HuH-7.5 (cell line): Measurements from ENCODE around the gene DUSP23.

ENCODE experiments used
- DNase-seq: peaks from one replicate; pipeline ENCODE4 v3.0.0; 2011; ENCODE audit warnings: low spot score

The DUSP23 gene

GRCh38 chr1:159786465-159786864, 5.7 kb downstream of the DUSP23 start:
- DNase-seq: no peak

DNA sequence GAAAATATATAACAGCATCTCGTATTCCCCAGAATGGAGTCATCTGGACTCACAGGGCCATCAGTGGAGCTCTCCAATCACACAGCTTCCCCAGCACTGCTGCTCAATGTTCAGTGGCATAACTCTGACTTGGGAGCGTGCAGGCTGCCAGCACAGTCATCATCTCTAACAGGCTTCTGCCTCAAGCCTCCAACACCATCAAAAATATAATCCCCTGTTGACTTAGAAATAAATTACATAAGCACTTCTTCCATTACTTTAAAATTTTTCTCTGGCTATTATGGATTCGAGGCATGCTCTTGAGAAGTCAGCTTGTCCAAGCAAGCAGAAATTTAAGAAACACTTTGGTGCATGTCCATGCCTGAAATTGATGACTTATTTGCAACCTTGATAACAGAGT, 6.2 kb downstream of the DUSP23 start:
- no peak for DNase-seq

DNA sequence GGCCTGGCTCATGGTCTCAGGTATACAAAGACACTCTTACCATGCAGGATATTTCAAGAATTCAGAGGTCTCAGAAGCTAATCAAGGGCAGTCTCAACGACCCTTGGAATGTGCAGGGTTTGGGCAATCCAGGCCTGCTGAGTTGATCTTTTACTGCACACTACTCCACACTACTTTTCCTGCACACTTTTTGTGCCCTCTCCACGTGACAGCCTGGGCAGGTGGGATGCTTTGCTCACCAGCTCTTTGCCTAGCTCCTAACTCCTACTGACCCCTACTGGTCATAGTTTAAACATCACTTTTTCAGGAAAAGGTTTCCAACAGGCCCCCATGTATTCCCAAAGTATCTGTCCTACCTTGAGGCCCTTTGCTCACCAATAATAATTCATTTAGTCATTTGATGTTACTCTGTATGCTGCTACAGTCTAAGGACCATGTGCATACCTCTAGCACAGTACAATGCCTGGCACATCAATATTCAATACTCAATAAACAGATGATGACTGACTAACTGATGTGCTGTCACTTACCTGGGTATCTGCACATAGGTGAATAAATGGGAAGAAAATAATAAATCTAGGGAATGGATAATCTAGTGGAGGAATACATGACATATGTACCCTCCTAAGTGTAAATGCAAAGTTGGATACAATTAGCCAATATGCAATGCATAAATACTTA, 9.6 kb downstream of the DUSP23 start:
- peak; percentile 19 for DNase-seq

DNA sequence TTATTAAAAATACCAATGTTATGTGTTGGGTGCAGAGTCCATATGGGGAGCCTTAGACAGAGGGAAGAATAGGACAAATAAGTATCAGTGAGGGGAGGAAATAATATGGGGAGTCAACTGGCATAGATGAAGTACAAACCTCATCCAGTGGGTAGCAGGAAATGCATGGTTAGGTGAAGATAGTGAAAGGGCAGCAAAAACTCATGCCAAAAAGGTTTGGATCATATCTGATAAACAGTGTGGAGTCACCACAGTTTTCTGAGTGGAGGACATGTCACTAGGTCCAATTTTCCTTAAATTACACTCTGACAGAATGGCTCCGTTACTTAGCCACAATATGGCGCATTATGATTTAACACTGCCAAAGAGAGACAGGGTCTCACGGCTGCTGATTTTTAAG, 10.3 kb downstream of the DUSP23 start:
- no peak for DNase-seq

GRCh38 chr1:159791461-159791860, 10.7 kb downstream of the DUSP23 start:
- no peak for DNase-seq

DNA sequence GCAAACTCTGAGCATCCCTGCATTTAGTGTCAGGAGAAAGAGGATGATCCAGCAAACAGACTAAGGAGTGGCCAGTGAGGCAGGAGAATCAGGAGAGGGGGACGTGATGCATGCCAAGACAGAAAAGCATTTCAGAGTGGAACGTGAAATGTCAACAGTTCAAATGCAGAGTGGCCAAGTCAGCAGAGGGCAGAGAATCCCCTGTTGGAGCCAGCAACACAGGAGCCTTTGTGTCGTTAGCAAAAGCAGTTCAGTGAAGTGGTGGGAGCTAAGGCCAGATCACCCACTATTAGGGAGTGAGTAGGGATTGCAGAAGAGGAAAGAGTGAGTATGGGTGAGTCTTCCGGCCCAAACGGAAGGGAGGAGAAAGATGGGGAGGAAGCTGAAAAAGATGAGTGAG, 14.8 kb downstream of the DUSP23 start:
- no peak for DNase-seq

GRCh38 chr1:159798893-159799292, 18.1 kb downstream of the DUSP23 start:
- DNase-seq: peak; percentile 54

DNA sequence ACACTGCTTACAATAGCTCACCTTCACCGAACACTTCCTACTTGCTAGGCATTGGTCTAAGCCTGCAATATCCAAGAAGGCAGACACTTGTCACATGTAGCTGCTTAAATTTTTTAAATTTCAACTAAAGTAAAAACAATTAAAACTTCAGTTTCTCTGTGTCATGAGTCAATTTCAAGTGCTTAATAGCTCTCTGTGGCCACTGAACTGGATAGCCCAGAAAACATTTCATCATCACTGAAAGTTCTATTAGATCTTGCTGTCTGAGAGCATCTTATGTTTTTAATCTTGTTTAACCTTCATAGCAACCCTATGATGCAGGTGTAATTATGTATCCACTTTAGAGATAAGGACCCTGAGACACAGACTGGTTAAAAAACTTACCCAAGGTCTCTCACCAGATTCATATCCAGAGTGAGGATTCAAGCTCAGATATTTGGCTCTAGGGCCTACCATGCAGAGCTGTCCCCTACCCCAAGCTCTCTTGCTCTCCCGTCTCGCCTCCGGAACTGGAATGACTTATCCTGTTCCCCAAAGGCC, 18.8 kb downstream of the DUSP23 start:
- DNase-seq: no peak

DNA sequence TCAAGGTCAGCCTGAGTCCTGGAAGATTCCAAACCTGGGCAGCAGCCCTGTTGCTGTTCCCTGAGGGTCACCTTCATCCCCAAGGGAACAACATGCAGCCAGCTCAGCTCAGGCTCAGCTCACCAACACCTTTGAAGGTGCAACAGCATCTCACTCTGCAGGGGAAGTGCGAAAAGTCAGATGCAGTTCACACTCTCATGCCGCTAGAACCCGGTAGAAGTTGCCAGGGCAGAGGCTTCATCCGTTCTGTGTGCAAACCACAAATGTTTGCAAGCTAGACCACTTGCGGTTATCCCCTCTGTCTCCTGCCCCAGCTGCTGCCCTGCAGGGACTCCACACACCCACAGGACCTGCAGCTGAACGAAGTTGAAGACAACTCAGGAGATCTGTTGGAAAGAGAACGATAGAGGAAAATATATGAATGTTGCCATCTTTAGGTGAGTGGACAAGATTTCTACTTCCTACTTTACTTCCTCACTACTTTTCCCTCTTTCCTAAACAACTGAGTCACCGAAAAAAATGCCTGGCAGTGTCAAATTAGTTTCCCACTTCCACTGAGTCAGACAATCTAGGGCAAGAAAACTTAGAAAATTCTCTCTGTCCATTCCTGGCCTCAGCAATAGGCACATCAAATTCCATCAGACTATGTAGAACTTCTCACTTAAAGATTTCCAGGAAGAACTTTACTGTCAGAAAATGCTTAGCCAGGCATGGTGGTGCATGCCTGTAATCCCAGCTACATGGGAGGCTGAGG, 19.6 kb downstream of the DUSP23 start:
- DNase-seq: no peak

DNA sequence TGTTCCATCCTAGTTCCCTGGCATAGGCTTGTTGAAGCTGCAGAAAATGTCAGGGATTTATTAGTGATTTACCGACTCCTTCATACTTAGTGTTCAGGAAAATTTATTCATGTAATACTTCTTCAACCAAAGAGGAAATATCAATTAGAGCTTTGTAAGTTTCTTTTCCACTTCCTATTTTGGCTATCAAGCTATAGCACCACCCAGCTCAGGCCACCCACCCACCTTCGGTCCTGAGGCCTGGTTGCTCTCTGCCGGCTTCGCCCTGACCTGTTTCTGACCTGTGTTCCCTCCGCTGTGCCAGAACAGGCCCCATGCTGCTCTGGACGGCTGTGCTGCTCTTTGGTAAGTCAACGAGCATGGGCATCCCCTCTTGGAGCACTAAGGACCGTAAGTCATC, 21.3 kb downstream of the DUSP23 start, which contains the start of gene FCRL6:
FCRL6 (plus strand) TSS at position 250 of the 400 bp plus-strand sequence; CDS start at position 315, 65 bp downstream.
- DNase-seq: no peak

DNA sequence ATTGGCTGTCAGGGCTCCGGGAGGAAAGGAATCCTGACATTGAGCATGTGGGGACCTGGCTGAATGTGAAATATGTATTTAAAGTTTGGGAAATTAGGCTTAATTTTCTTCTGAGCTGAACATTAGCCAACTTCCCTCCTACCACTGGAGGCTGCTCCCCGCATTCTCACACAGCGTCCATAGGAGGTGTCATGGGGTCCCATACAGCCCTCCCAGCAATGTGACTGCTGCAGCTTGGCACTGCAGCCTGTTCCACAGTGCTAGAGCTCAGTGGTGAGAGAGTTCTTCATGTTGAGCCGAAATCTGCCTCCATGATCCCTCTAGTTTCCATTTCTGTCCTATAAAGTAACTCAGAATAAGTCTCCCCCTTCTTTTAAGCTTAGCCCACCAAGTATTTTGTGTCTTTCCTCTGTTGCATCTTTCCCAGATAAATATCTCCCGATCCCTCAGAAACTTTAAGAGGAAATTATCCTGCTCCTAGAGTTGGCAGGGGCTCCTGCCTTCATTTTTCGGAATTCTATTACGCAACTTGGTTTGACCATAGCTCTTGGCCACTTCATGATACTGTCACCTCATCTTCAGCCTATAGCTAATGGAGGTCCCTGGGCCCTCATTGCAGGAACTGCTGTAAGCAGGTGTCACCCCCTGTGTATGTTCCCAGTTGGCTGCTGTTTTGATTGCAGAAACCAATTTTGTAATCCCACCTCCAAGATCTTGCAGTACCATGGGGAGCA, 23.4 kb downstream of the DUSP23 start:
- DNase-seq: no peak

DNA sequence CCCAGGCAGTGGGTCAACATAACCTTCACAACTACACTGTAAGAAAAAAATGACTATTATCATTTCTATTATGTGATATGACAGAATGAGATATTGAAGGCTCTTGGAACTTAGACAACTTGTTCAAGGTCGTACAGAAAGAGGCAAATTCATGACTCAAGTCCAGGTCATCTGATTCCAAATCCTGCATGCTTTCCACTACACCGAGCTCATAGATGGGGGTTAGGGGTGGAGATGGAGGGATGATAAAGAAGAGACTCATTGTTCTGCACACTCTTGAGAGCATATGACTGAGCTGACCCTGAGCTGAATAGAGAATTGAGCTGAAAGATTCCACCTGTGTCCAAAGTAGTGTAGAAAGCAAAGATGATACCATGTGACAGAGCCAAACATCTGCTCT, 24.2 kb downstream of the DUSP23 start:
- no peak for DNase-seq

- no peak for DNase-seq
These were observed 35.2 kb downstream of the DUSP23 start for GRCh38 chr1:159815926-159816325.

DNA sequence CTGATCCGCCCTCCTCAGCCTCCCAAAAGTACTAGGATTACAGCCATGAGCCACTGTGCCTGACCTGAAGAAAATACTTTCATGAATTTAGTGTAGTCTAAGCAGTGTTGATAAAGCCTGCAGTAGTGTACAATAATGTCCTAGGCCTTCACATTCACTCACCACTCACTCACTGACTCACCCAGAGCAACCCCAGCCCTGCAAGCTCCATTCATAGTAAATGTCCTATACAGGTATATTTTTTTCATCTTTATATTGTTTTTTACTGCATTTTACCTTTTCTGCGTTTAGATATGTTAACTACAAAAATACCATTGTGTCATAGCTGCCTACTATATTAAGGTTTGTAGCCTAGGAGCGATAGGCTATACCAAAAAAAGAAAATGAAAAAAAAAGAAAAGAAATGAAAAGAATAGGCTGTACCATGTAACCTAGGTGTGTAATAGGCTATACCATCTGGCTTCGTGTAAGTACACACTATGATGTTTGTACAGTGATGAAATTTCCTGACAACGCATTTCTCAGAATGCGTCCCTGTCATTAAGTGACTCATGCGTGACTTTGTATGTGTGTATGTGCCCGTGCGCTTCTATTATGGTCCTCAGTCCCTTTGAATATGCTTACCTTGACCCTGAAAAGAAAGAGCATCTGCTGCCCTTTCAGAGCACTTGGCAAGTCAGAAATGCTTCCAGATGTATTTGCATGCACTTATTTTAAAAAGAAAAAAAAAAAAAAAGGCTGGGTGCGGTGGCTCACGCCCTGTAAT, 36.7 kb downstream of the DUSP23 start:
- DNase-seq: peak; percentile 15

- DNase-seq: no peak
These were observed 40.6 kb downstream of the DUSP23 start for GRCh38 chr1:159821171-159821867.

DNA sequence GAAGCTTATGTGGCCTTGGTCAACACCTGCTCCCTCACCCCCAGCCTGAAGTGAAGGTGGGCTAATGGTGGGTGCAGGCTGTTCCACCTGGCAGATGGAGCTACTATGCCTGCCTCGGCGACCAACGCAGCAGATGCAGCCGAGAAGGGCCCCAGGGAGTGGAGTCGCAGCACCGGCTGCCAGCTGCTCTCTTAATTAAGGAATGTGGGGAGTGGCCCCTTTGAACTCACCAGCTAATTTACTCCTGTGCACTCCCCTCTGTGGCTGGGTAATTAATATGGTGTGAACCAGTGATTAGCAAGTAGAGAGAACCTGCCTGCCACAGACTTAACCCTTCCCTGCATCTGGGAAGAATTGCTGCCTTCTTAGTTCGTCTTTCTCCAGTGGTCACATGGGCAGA, 42.6 kb downstream of the DUSP23 start:
- no peak for DNase-seq

GRCh38 chr1:159825564-159825963, 44.8 kb downstream of the DUSP23 start:
- DNase-seq: no peak

- no peak for DNase-seq
These were observed 45.8 kb downstream of the DUSP23 start, which contains the start of gene SLAMF8 for GRCh38 chr1:159826441-159827101. TSS of gene SLAMF8 (plus strand) at chr1:159826873. CDS start at chr1:159826899, 26 bp downstream.

DNA sequence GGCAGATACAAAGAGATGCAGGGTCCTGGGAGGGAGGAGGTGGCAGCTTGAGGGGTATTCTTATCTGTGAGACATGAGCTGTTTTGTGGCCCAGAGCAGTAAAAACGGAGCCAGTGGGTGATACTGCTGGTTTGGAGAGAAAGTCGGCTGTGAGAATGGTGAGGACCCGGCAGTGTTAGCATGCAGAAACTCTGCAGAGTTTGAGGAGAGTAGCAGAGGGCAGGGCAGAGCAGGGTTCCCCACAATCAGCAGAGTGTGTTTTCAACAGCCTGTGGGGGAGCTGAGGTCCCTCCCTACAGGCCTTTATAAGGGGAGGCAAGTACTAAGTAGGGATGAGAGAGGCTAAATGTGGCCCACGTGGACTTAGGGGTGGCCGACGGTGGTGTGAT, 46.3 kb downstream of the DUSP23 start:
- DNase-seq: no peak

DNA sequence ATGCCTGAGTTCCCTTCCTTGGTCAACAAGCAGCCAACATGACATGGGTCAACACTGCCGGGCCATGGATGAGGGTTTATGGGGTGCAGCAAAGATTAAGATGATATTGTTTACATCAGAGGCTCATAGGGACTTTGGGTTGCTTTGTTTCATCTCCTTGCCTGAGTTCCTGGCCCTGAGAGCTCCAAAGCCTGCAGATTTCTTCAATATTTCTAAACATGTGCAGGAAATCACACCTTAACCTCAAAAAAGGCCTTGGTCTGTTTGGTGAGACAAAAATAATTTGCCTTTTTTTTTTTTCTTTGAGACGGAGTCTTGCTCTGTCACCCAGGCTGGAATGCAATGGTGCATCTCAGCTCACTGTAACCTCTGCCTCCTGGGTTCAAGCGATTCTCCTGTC, 46.8 kb downstream of the DUSP23 start:
- DNase-seq: no peak

GRCh38 chr1:159828176-159828575, 47.4 kb downstream of the DUSP23 start:
- DNase-seq: no peak
